H1 (cell line): ENCODE measurements around the gene VEPH1. TPM values are rescaled to one million over a fixed set of nuclear protein-coding genes. Genes with fewer than 3 reads are reported as not detected.

Experiments used
- CBX5 ChIP-seq: fragments of 300-800, 300-1000 bp; sonication (generic); IDR thresholded peaks from 2 replicates; pipeline ENCODE4 v1.7.1; 2016; ENCODE audit warnings: antibody characterized with exemption, low read length, low read depth
- HDAC6 ChIP-seq: IDR thresholded peaks from one replicate; pipeline ENCODE4 v1.7.1; 2012; ENCODE audit warnings: low read depth, mild to moderate bottlenecking, inconsistent platforms, low read length, moderate library complexity
- KDM1A ChIP-seq: fragments of 200-600, 300-600 bp; sonication (generic); IDR thresholded peaks from 2 replicates; pipeline ENCODE4 v1.7.1; 2016; ENCODE audit warnings: mild to moderate bottlenecking, low read length, borderline replicate concordance
- NRF1 ChIP-seq: IDR thresholded peaks from 2 replicates; pipeline ENCODE4 v1.6.1; 2011; ENCODE audit warnings: mild to moderate bottlenecking, low read depth, low read length, improper control_type of control experiment
- SP2 ChIP-seq: IDR thresholded peaks from 2 replicates; pipeline ENCODE4 v1.6.1; 2012; ENCODE audit warnings: mild to moderate bottlenecking, low read length, inconsistent platforms
- polyA plus RNA-seq, 7 experiments: library from polyadenylated mRNA; depleted of rRNA in 3 of 7; stranded (reverse) in 5 of 7; unstranded in 2 of 7; fragments of >200 nt in 5 of 7; fragments of 200-250 nt in 2 of 7; gene quantifications; 1 replicate in 5 of 7; 2 replicates in 1 of 7; 4 replicates in 1 of 7; pipeline versions ENCODE4 v1.2.1 to v1.2.3, GENCODE V29; 2011 to 2013; ENCODE audit warnings: missing spikeins in 2 of 7, mixed read lengths in 2 of 7
- total RNA-seq: library from RNA; stranded (reverse); fragmentation: NEBNext Ultra II Directional; extraction: Animal tissue kit (Norgen Biotek cat#: 25700); gene quantifications from 2 replicates; pipeline ENCODE4 v1.2.1, GENCODE V29; 2021

VEPH1 gene
- total and polyA plus RNA-seq, 2 of the 8 experiments (the other 6 are each of a cell fraction or from before 2014, with no cell fraction given), result 12.0 to 18.3 TPM

DNA sequence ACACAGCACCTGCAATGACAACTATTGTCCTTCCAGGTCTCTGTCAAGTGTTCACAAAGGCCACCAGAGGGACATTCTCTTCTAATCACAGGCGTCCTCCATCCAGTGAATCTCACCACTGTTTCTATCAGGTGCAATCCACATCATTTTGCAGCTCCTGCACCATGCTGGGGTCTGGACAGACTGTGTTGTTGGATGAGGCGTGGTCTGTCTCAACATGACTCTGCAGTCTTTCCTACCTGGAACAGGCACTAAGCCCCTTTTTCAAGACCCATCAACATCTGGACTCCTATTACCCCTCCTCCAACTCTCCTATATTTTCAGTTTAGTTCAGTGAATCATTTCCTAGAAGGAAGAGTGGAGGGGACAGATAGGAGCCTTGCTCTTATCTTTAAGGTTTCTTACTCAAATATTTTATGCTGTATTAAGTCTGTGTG is 31.5 kb upstream of the VEPH1 start (continued):
- TF ChIP-seq SP2 (no peak), NRF1 (no peak), KDM1A (no peak), HDAC6 (no peak), CBX5 (no peak)
